Stomach (tissue), 4 donors: ENCODE data around the gene LILRA6.
"Not testable (repeated sequence)": the region's sequence is repeated elsewhere in the genome, so short reads cannot be mapped to it uniquely, and the experiment has no call there.

ENCODE experiments used
- POLR2A ChIP-seq, 4 donors: fragments of 450-650 bp; IDR thresholded peaks; one replicate each; pipeline ENCODE4 v1.6.1; 2016; ENCODE audit warnings: antibody characterized with exemption in 4 of 4, control low read depth in 2 of 4, mild to moderate bottlenecking in 1 of 4, moderate library complexity in 1 of 4
- POLR2AphosphoS5 ChIP-seq, 3 donors: sonication (generic); formaldehyde crosslinking; IDR thresholded peaks; one replicate each; pipeline ENCODE4 v1.6.1; 2016; ENCODE audit warnings: antibody characterized with exemption in 3 of 3
- TF ChIP-seq, protein P1 (sequence below), 7 experiments: fragments of 450-650 bp in 4 of 7; fragments of 200-600 bp in 3 of 7; sonication (generic) in 3 of 7; IDR thresholded peaks; one replicate each; pipeline ENCODE4 v1.5.1; 2016 to 2019; ENCODE audit warnings: antibody characterized with exemption in 7 of 7, control low read depth in 2 of 7, mild to moderate bottlenecking in 1 of 7

DNA sequence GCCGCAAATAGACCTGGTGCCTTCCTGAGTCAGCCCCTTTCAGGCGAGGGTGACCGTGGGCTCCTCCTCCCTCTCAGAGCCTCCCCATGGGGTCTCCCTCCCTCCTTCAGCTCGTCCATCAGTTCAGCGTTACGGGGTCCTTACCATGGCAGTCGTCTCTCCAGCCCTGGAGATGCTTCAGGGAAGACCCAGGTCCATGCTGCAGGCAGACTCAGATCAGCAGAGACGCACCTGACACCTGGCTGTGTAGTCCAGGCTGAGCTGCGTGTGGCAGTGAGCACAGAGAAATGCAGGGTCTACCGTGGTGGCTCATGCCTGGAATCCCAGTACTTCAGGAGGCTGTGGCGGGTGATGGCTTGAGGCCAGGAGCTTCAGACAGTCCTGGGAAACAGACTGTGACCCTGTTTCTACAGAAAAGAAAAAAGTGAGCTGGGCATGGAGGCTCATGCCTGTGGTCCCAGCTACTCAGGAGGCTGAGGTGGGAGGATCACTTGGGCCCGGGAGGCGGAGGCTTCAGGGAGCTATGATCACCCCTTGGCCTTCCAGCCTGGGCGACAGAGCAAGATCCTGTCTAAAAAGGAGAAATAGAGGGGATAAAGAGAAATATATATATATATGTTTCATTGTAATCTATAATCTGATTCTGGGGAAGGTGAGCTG lies 19.2 kb downstream of the LILRA6 start:
- not testable (repeated sequence) for TF ChIP-seq POLR2AphosphoS5, POLR2A (IDR thresholded peaks at IDR 0.05)
- TF ChIP-seq, protein P1, sequence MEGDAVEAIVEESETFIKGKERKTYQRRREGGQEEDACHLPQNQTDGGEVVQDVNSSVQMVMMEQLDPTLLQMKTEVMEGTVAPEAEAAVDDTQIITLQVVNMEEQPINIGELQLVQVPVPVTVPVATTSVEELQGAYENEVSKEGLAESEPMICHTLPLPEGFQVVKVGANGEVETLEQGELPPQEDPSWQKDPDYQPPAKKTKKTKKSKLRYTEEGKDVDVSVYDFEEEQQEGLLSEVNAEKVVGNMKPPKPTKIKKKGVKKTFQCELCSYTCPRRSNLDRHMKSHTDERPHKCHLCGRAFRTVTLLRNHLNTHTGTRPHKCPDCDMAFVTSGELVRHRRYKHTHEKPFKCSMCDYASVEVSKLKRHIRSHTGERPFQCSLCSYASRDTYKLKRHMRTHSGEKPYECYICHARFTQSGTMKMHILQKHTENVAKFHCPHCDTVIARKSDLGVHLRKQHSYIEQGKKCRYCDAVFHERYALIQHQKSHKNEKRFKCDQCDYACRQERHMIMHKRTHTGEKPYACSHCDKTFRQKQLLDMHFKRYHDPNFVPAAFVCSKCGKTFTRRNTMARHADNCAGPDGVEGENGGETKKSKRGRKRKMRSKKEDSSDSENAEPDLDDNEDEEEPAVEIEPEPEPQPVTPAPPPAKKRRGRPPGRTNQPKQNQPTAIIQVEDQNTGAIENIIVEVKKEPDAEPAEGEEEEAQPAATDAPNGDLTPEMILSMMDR (IDR thresholded peaks at IDR 0.05) = not testable (repeated sequence)
